ENCODE measurements around the gene HIPK1. TPM values are rescaled to one million over a fixed set of nuclear protein-coding genes. Genes with fewer than 3 reads are reported as not detected.
"Not testable (repeated sequence)": the region's sequence is repeated elsewhere in the genome, so short reads cannot be mapped to it uniquely, and the experiment has no call there.

HIPK1 gene
- total RNA-seq, 1 donor from 2014 or later, result 33.6 TPM

DNA sequence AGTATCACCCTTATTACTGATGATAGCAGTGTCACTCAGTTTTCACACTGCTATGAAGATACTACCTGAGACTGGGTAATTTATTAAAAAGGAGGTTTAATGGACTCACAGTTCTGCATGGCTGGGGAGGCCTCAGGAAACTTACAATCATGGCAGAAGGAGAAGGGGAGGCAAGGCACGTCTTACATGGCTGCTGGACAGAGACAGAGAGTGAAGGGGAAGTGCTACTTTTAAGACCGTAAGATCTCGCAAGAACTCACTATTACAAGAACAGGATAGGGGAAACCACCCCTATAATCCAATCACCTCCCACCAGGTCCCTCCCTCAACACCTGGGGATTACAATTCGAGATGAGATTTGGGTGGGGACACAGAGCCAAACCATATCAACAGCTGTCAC, 77.7 kb downstream of the HIPK1 start:
- DNase-seq (ENCODE audit: extremely low read depth, low read depth, low spot score), result not testable (repeated sequence)

DNA sequence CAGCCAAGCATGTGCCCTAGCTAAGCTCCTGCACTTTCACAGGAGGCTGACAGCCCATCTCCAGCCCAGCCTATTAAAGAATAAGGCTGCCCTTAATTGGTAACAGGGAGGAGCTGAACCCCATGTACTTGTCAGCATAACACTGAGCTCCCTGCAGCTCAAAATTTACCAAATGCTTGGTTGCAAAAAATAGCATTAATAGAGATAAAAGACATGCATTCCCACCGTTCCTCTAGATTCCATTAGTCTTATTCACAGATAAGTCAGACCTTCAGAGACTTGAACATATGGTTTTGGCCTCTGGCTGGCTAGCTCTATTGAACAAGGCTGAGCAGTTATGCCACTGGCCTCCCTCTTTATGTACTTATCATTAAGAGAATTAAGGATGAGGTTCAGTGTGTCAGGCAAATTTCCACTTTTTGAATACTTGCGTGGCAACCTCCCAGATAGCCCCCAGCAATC, 79.4 kb downstream of the HIPK1 start:
- no peak for DNase-seq (ENCODE audit: extremely low read depth, low read depth, low spot score)

DNA sequence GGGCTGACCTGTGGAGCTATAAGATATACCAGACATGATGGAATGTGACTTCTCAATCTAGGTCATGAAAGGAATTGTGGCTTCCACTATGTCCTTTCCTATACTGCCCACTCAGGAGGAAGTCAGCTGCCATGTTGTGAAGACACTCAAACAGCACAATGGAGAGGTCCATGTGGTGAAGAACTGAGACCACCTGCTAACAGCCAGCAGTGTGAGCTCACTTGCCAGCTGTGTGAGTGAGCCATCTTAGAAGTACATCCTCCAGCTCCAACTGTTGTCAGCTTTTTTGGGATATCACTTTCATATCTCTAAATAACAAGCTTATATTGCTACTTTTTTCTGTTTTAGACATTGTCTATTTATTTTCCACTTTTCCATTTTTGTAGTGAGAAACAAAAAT, 79.9 kb downstream of the HIPK1 start:
- no peak for DNase-seq (ENCODE audit: extremely low read depth, low read depth, low spot score)

DNA sequence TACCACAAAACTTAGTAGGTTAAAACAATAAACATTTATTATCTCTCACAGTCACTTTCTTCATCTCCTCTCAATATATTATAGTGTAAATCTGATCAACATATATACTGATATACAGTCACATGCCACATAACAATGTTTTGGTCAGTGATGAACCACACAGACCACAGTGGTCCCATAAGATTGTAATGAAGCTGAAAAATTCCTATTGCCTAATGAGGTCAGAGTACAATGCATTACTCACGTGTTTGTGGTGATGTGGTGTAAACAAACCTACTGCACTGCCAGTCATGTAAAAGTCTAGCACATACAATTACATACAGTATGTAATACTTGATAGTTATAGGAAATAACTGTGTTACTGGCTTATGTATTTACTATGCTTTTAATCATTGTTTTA, 80.3 kb downstream of the HIPK1 start:
- no peak for DNase-seq (ENCODE audit: extremely low read depth, low read depth, low spot score)

DNA sequence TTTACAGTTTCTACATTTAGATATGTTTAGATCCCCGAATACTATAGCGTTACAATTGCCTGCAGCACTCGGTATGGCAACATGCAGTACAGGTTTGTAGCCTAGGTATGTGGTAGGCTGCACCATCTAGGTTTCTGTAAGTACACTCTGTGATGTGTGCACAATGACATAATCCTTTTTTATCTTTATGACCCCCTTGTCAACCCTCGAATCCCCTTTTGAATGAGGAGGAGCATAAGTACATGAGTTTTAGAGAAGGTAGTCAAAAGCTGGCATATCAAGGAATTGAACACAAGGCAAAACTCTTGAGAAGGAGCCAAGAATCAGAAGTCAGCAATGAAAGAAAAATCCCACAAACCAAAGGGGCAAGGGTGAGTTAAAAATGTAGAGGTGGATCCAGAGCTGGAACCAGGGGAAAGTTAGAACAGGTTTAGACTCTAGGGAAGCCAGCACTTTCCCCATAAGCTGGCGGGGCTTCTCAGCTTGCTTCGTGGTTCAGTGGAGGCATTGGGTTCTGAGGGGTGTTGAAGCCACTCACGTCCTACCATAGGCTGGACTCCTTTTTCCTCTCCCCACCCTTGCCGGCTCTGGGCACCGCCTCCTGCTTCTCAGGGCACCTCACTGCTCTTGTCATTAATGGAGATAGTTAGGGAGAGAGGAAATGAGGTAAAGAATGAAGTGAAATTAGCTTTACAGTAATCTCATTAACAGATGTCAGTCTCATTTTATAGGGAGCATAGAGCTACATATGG, 81.5 kb downstream of the HIPK1 start:
- DNase-seq (ENCODE audit: extremely low read depth, low read depth, low spot score), result no peak

DNA sequence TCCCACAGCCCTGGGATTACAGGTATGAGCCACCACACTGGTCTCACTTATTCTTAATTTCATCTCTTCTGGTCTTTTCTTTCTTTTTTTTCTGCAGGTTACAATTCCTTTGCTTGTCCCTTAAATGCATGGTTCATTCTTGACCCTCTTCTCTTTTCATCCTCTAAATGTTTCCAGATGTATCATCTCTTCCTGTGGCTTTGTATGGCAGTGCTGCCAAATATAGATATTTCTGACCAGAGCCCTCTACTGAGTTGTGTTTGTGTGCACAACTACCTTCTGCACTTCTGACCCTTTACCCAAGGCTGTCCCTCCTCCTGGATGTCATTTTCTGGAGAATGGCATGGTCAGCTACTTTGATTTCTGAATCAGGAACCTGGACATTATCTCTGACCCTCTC, 82.7 kb downstream of the HIPK1 start:
- DNase-seq (ENCODE audit: extremely low read depth, low read depth, low spot score), result no peak

DNA sequence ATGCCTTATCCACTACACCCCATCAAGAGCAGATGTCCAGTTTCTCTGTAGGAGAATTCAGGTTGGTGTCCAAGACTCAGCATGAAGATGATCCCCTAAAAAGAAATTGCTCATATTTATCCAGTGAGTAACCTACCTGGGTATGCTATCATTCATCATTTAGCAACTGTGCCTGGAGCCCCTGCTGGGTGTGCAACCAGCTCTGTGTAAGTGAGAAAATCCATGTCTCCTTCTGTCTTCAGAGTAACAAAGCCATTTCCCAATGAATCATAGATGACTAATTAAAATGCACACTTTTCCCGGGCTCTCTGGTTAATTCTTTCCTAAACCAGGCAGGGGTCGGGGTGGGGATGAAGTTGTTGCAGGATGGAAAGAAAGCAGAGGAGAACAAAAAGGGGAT, 86.0 kb downstream of the HIPK1 start:
- DNase-seq (ENCODE audit: extremely low read depth, low read depth, low spot score), result no peak

DNA sequence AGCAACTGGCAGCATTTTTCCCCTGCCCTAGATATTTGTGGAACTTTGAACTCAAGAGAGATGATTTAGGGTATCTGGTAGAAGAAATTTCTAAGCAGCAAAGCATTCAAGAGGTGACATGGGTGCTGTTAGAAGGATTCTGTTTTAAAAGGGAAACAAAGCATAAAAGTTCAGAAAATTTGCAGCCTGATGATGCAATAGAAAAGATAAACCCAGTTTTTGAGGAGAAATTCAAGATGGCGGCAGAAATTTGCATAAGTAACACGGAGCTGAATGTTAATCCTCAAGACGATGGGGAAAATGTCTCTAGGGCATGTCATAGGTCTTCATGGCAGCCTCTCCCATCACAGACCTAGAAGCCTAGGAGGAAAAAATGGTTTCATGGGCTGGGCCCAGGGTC, 90.6 kb downstream of the HIPK1 start:
- DNase-seq (ENCODE audit: extremely low read depth, low read depth, low spot score), result not testable (repeated sequence)

DNA sequence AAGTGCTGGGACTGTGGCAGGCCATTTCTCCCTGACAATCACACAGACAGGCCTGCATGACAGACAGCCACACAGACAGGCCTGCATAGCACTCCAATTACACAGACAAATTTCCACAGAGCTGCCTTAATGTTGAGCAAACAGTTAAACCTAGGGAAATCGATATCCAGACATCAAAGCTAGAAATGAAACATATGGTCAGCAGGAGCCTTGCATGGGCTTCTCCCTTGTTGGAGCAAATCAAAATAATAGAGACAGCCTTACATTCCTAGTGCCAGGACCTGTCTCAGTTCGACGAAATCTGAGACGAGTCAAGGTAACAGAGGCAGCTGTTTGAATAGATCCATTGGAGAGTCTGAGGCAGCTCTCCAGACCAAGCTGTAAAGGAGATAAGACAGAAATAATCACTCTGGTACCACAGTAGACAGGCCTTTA, 92.6 kb downstream of the HIPK1 start:
- DNase-seq (ENCODE audit: extremely low read depth, low read depth, low spot score), result no peak

DNA sequence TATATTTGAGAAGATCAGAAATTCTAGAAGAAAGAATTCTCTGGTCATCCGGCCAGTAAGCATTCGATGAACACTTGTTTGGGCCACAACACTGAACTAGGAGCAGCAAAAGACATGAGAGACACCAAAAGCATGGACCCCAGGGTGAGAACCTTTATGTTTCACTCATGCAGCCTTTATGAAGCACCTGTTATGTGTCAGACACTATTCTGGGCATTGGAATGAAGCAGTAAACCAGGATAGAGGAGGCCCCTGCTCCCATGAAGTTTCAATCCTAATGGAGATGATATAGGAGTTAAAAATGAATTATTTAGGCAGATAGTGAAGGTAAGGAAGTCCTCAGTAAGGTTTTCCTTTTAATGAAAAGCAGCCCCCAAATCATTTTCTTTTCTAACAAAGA, 93.8 kb downstream of the HIPK1 start:
- DNase-seq (ENCODE audit: extremely low read depth, low read depth, low spot score), result no peak

DNA sequence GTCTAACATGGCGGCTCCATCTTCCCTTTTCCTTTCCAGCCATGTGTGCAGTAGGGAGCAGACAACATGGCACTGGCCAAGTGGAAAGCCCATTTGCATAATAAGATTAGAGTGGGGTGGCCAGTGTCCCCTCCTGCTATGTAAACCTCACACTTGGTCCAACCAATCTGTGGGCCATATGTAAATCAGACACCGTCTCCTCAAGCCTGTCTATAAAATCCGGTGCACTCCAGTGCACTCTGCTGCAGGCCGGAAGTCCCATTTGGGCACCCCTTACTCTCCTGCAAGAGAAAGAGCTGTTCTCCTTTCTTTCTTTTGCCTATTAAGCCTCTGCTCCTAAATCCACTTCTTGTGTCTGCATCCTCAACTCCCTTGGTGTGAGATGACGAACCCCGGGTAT, 94.3 kb downstream of the HIPK1 start:
- DNase-seq (ENCODE audit: extremely low read depth, low read depth, low spot score), result no peak

DNA sequence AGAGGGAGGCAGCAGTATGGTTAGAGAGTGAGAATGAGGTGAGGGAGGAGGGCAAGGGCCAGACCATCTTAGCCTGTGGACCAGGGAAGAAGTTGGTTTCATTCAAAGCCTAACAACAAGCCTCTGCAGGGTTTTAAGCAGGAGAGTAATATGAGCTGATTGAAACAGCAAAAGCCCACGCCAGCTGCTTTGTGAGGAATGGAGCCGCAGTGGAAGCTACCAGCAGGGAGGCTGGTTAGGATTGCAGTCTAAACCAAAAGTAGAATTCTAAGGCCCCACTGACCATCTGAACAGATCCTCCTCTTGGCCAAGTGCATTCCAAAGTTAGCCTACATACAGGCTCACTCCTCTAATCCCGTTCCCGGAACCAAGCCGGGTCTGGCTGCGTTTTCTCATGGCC, 94.9 kb downstream of the HIPK1 start:
- DNase-seq (ENCODE audit: extremely low read depth, low read depth, low spot score), result no peak

DNA sequence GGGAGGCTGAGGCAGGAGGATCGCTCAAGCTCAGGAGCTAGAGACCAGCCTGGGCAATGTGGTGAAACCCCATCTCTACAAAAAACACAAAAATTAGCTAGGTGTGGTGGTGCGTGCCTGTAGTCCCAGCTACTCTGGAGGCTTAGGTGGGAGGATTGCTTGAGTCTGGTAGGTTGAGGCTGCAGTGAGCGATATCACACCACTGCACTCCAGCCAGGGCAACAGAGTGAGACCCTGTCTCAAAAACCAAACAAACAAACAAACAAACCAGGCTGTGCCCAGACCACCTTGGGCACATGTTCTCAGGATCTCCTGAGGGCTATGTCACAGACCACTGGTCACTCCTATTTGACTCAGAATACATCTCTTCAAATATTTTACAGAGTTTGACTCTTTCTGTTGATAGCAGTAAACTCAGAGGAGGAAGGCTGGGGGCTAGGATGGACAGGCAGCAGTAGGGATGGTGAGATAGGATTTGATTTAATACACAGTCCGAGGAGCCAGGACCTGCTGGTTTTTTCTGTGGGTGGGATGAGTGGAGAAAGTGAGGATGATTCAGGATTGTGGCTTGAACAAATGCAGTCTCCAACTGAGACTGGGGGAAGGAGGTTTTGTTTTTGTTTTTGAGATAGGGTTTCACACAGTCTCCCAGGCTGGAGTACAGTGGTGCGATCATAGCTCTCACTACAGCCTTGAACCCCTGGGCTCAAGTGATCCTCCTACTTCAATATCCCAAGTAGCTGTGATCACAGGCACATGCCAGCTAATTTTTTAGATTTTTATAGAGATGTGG, 96.7 kb downstream of the HIPK1 start:
- DNase-seq (ENCODE audit: extremely low read depth, low read depth, low spot score), result no peak

DNA sequence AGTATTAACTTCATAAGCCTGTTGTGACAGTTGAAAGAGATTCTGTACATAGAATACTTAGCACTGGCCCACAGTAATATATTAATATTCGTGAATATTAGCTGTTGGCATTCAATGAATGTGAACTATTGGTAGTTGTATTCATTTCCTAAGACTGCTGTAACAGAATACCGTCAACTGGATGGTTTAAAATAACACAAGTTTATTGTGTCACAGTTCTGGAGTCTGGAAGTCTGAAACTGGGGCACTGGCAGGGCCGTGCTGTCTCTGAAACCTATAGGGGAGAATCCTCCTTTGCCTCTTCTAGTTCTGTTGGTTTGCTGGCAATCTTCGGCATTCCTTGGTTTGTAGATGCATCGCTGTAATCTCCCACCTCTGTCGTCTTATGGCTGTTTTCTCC, 97.7 kb downstream of the HIPK1 start:
- DNase-seq (ENCODE audit: extremely low read depth, low read depth, low spot score), result no peak

Other genes with a start within 250 kb of the HIPK1 start
- 37.7 and 38.7 TPM in 2 replicates for gene PHTF1, start 169.8 kb upstream of the HIPK1 start, total RNA-seq
- 6.8 and 11.3 TPM in 2 replicates for gene RSBN1, start 116.8 kb upstream of the HIPK1 start, total RNA-seq
- gene PTPN22, start 57.6 kb upstream of the HIPK1 start, total RNA-seq, result 1.1 and 2.3 TPM in 2 replicates
- 0.10 and 0.23 TPM in 2 replicates for gene BCL2L15, start 41.7 kb upstream of the HIPK1 start, total RNA-seq
- gene AP4B1, start 24.5 kb upstream of the HIPK1 start, total RNA-seq, result 25.5 and 31.5 TPM in 2 replicates
- 4.9 and 8.1 TPM in 2 replicates for gene DCLRE1B, start 24.0 kb upstream of the HIPK1 start, total RNA-seq
- 4.1 and 8.6 TPM in 2 replicates for gene OLFML3, start 50.1 kb downstream of the HIPK1 start, total RNA-seq
- gene SYT6, start 224.5 kb downstream of the HIPK1 start, total RNA-seq, result not detected in 2 replicates

Data from glomerular endothelial cell (primary cell).